ENCODE results near the gene BCAS1. TPM values are rescaled to one million over a fixed set of nuclear protein-coding genes. Genes with fewer than 3 reads are reported as not detected.

BCAS1 gene
- total RNA-seq, 2 experiments from 2014 or later, result 0.16 to 0.19 TPM

DNA sequence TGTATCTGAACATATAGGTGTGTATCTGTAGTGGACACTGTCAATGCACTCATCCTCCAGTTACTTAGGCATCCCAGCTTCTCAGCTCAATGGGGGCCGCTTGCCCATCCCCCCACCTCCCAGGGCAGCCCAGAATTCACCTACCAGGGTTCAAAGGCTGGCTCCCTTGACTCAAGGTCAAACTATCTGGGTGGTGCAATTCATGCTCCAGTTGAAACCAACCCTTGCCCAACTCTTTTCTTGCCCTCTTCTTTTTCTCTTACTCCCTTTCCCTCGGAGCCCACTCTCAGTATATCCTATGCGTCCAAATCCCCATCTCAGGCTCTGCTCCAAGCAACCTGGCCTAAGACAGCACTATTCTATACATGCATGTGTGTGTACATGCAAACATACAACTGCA, 127.4 kb downstream of the BCAS1 start:
- Histone ChIP-seq H3K4me2 (ENCODE audit: low read length) (peak overlapping the region; percentile 43), H3K4me1 (ENCODE audit: insufficient read depth, low read length, poor library complexity, severe bottlenecking) (peaks cover 62% of the 10 kb centered on the region), H3K36me3 (ENCODE audit: insufficient read depth, low read length) (no peaks in the 10 kb centered on the region), H3K79me2 (ENCODE audit: insufficient read depth, low read depth, low read length) (no peaks in the 10 kb centered on the region), H3K9me3 (ENCODE audit: low read length) (no peaks in the 10 kb centered on the region), H3K9me2 (ENCODE audit: insufficient read depth, low read length) (no peaks in the 10 kb centered on the region), H3K27ac (ENCODE audit: low read depth, low read length, poor library complexity, severe bottlenecking) (no peak overlapping the region), H3K4me3 (ENCODE audit: low read depth, low read length, poor library complexity, severe bottlenecking) (no peak overlapping the region), H4K20me1 (ENCODE audit: insufficient read depth, low read length) (no peaks in the 10 kb centered on the region), H2AFZ (ENCODE audit: low read length) (no peak overlapping the region)
- intact Hi-C loops (cut with micrococcal nuclease; ENCODE audit: unreplicated experiment), result loop anchor here (1.0 to 10.0 kb wide), 4 partner anchors 206 to 718 kb away; partner anchors contain the start of gene PFDN4
- CTCF ChIA-PET (ENCODE audit: unreplicated experiment), result interaction anchor here (0.5 to 1.0 kb wide), 3 partner anchors 77 to 412 kb away, joined by 3 to 4 read pairs (median 3); no protein-coding TSS in a partner anchor
- no peak for DNase-seq (ENCODE audit: low spot score)
- no TSS peak for BruUV-seq (replicated peaks)
- POLR2A ChIA-PET, result interaction anchor here (0.6 to 10.4 kb wide), 3 partner anchors 18 to 433 kb away, joined by 3 to 102 read pairs (median 5); no protein-coding TSS in a partner anchor
- TF ChIP-seq, protein P1, sequence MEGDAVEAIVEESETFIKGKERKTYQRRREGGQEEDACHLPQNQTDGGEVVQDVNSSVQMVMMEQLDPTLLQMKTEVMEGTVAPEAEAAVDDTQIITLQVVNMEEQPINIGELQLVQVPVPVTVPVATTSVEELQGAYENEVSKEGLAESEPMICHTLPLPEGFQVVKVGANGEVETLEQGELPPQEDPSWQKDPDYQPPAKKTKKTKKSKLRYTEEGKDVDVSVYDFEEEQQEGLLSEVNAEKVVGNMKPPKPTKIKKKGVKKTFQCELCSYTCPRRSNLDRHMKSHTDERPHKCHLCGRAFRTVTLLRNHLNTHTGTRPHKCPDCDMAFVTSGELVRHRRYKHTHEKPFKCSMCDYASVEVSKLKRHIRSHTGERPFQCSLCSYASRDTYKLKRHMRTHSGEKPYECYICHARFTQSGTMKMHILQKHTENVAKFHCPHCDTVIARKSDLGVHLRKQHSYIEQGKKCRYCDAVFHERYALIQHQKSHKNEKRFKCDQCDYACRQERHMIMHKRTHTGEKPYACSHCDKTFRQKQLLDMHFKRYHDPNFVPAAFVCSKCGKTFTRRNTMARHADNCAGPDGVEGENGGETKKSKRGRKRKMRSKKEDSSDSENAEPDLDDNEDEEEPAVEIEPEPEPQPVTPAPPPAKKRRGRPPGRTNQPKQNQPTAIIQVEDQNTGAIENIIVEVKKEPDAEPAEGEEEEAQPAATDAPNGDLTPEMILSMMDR (conservative IDR thresholded peaks at IDR 0.05; ENCODE audit: low read length), result no peak
- no peak for TF ChIP-seq EZH2phosphoT487 (IDR thresholded peaks at IDR 0.05; ENCODE audit: borderline replicate concordance, low read depth, low read length)

DNA sequence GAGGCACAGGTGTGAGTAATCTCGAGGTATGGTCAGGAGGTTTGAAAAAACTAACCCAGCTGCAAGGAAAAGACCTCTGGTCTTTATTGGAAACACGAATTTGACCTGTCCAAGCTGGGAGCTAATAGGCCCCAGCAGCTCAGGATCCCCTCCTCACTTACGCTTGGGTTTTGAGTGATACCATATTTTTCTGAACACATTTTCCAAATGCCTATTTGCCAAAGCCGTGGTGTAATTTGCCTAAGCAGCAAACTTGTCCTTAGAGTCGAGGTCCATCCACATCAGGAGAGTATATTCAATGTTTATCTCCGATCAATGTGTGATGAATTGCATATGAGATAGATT, 128.0 kb downstream of the BCAS1 start:
- no TSS peak for BruUV-seq (replicated peaks)
- H3K4me2 ChIP-seq (ENCODE audit: low read length), result peak overlapping the region; percentile 84
- ChIA-PET CTCF (ENCODE audit: unreplicated experiment) (interaction anchor here (0.9 to 1.2 kb wide), 3 partner anchors 77 to 395 kb away, joined by 3 to 4 read pairs (median 3); no protein-coding TSS in a partner anchor), POLR2A (interaction anchor here (0.6 to 10.4 kb wide), 3 partner anchors 18 to 433 kb away, joined by 3 to 102 read pairs (median 5); no protein-coding TSS in a partner anchor)
- H4K20me1 ChIP-seq (ENCODE audit: insufficient read depth, low read length), result no peaks in the 10 kb centered on the region
- peak overlapping the region; percentile 71 for H3K27ac ChIP-seq (ENCODE audit: low read depth, low read length, poor library complexity, severe bottlenecking)
- no peaks in the 10 kb centered on the region for H3K9me3 ChIP-seq (ENCODE audit: low read length)
- no peak for TF ChIP-seq EZH2phosphoT487 (IDR thresholded peaks at IDR 0.05; ENCODE audit: borderline replicate concordance, low read depth, low read length)
- TF ChIP-seq, protein P1 (conservative IDR thresholded peaks at IDR 0.05; ENCODE audit: low read length), result no peak
- H3K36me3 ChIP-seq (ENCODE audit: insufficient read depth, low read length), result no peaks in the 10 kb centered on the region
- H3K79me2 ChIP-seq (ENCODE audit: insufficient read depth, low read depth, low read length), result no peaks in the 10 kb centered on the region
- no peaks in the 10 kb centered on the region for H3K9me2 ChIP-seq (ENCODE audit: insufficient read depth, low read length)
- H3K4me3 ChIP-seq (ENCODE audit: low read depth, low read length, poor library complexity, severe bottlenecking), result peak overlapping the region; percentile 44
- H3K4me1 ChIP-seq (ENCODE audit: insufficient read depth, low read length, poor library complexity, severe bottlenecking), result peaks cover 63% of the 10 kb centered on the region
- H2AFZ ChIP-seq (ENCODE audit: low read length), result peak overlapping the region; percentile 87
- DNase-seq (ENCODE audit: low spot score), result no peak
- intact Hi-C loops (cut with micrococcal nuclease; ENCODE audit: unreplicated experiment), result loop anchor here (5.0 to 10.0 kb wide), 3 partner anchors 205 to 718 kb away; partner anchors contain the start of gene PFDN4
